Spleen (tissue), 7 donors: Measurements from ENCODE around the gene FAM210A.

Source experiments
- CTCF ChIP-seq, 11 experiments: fragments of 200-600 bp in 7 of 11; fragments of 450-650 bp in 4 of 11; sonication (generic) in 4 of 11; IDR thresholded peaks in 8 of 11; conservative IDR thresholded peaks in 3 of 11; 1 replicate in 7 of 11; 2 replicates in 4 of 11; pipeline versions ENCODE4 v1.4.0 to v1.8.0; 2016 to 2021; ENCODE audit warnings: antibody characterized with exemption in 11 of 11, inconsistent platforms in 4 of 11, mild to moderate bottlenecking in 1 of 11
- POLR2A ChIP-seq, 3 donors: fragments of 450-650 bp; IDR thresholded peaks; one replicate each; pipeline ENCODE4 v1.5.1; 2017; ENCODE audit warnings: antibody characterized with exemption in 3 of 3, mild to moderate bottlenecking in 1 of 3
- POLR2AphosphoS5 ChIP-seq, 3 donors: sonication (generic); formaldehyde crosslinking; IDR thresholded peaks; one replicate each; pipeline ENCODE4 v1.5.1; 2017; ENCODE audit warnings: antibody characterized with exemption in 3 of 3
- donor health status: DM: no; HTN: no; CAD: no; lungs with moderate emphysema.
- donor health status: DM: no; HTN: no; CAD: no.
- donor health status: DM: no; HTN: no; CAD: no.

- TF ChIP-seq CTCF (IDR thresholded peaks at IDR 0.05 in 8 of 11, conservative IDR thresholded peaks at IDR 0.05 in 3 of 11) (no peak), POLR2A (IDR thresholded peaks at IDR 0.05) (no peak), POLR2AphosphoS5 (IDR thresholded peaks at IDR 0.05) (no peak)
Measured at GRCh38 chr18:13710414-13710831, 15.9 kb downstream of the FAM210A start.
